Keratinocyte (primary cell): ENCODE measurements around the gene IRF9.
A peak's percentile ranks its signal among the peaks of the same experiment; 100 is the strongest.

ENCODE experiments used
- CTCF ChIP-seq, 3 experiments: IDR thresholded peaks in 1 of 3; conservative IDR thresholded peaks in 1 of 3; optimal IDR thresholded peaks in 1 of 3; 2 replicates in 2 of 3; 3 replicates in 1 of 3; pipeline versions ENCODE3 to v1.5.1; 2011; ENCODE audit warnings: low read length in 3 of 3, mild to moderate bottlenecking in 3 of 3, moderate library complexity in 2 of 3, control low read depth in 1 of 3, inconsistent platforms in 1 of 3; ENCODE audit not compliant: insufficient read depth in 2 of 3; ENCODE audit errors: extremely low read depth in 1 of 3
- EZH2 ChIP-seq: IDR thresholded peaks from one replicate; pipeline ENCODE4 v1.6.1; 2012; ENCODE audit warnings: inconsistent platforms, mild to moderate bottlenecking, low read length, moderate library complexity

GRCh38 chr14:24215495-24216344, 54.7 kb downstream of the IRF9 start, which contains the start of gene MDP1:
- peak; percentile 46 to 99 (median 71) for TF ChIP-seq CTCF (optimal IDR thresholded peaks at IDR 0.05 in 1 of 3, IDR thresholded peaks at IDR 0.05 in 1 of 3, conservative IDR thresholded peaks at IDR 0.05 in 1 of 3; ENCODE audit: extremely low read depth in 1 of 3, insufficient read depth in 2 of 3, low read length in 3 of 3)
- TF ChIP-seq EZH2 = no peak
